ENCODE measurements around the gene RRAS2.

The RRAS2 gene

DNA sequence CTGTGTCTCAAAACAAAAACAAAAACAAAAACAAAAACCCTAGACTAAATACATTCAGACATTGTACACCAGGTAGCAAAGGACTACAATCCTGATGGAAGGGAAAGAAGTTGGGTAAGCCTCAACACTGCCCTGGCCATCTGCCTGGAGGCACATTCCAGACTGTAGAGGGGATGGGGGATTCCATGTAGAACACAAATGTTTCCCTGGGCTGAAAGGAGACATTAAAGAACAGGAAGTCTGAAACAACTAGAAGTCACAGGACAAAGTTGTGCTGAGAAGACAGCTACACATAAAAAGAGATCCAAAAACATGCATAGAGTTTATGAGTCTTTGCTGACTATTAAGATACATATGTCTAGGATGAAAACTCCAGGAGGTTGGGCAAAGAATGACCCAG lies 83.9 kb downstream of the RRAS2 start:
- H3K27ac ChIP-seq (replicated peaks; ENCODE audit: low read length): no peak overlapping the region
- no peak overlapping the region for H3K4me2 ChIP-seq (ENCODE audit: insufficient read depth, low read length, poor library complexity, severe bottlenecking)
- H3K4me1 ChIP-seq (ENCODE audit: control insufficient read depth in 2 of 2, insufficient read depth in 1 of 2, low read depth in 1 of 2, low read length in 2 of 2): no peaks in the 10 kb centered on the region
- no peak overlapping the region for H3K9ac ChIP-seq (ENCODE audit: low read depth, low read length, poor library complexity)
- no peak overlapping the region for H3K18ac ChIP-seq (ENCODE audit: low read length)
- no peak overlapping the region for H3K23ac ChIP-seq (ENCODE audit: low read depth, low read length, poor library complexity)
- no peak overlapping the region for H3K4ac ChIP-seq (ENCODE audit: low read length)
- no peak overlapping the region for H2AFZ ChIP-seq (ENCODE audit: low read length)
- H3K9me3 ChIP-seq (replicated peaks in 1 of 2; ENCODE audit: control insufficient read depth in 2 of 2, insufficient read depth in 1 of 2, low read depth in 1 of 2, low read length in 2 of 2): no peaks in the 10 kb centered on the region
- no peak for DNase-seq (ENCODE audit: low spot score)
- peaks cover 0 to 20% of the 10 kb centered on the region in 2 donors for H3K36me3 ChIP-seq (replicated peaks in 1 of 2; ENCODE audit: control insufficient read depth in 2 of 2, insufficient read depth in 2 of 2, low read length in 2 of 2)
- no peak overlapping the region for H2AK5ac ChIP-seq (ENCODE audit: low read depth, low read length)
- no peak overlapping the region for H2BK15ac ChIP-seq (ENCODE audit: low read length)
- H3K27me3 ChIP-seq (ENCODE audit: control insufficient read depth in 3 of 3, insufficient read depth in 3 of 3, low read depth in 1 of 3, low read length in 3 of 3): no peaks in the 10 kb centered on the region
- no peak overlapping the region for H2BK12ac ChIP-seq (ENCODE audit: low read length)
- H2BK5ac ChIP-seq (ENCODE audit: low read length): no peak overlapping the region
- H3K4me3 ChIP-seq (ENCODE audit: low read length in 2 of 2): no peak overlapping the region
- H3K14ac ChIP-seq (ENCODE audit: low read length): no peak overlapping the region
- H3K79me1 ChIP-seq (ENCODE audit: low read depth, low read length): no peaks in the 10 kb centered on the region
- H4K8ac ChIP-seq (ENCODE audit: low read depth, low read length): no peak overlapping the region
- no peak overlapping the region for H4K91ac ChIP-seq (ENCODE audit: low read depth, low read length, poor library complexity)
- H2BK120ac ChIP-seq (ENCODE audit: low read depth, low read length): no peak overlapping the region

DNA sequence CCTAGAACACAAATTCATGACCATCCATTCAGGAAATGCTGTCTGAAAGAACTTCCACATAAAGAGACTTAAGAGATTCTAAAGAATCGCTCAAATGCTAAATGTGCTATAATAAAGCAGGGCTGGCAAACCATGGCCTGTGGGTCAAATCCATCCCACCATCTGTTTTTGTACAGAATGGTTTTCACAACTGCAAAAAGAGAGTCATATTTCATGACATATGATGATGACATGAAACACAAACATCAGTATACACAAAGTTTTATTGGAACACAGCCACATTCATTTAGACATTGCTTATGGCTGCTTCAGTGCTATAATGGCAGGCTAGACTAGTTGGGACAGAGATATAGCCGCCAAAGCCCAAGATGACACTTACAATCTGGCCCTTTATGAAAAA lies 85.1 kb downstream of the RRAS2 start:
- H2AFZ ChIP-seq (ENCODE audit: low read length): no peak overlapping the region
- H3K4me2 ChIP-seq (ENCODE audit: insufficient read depth, low read length, poor library complexity, severe bottlenecking): no peak overlapping the region
- peaks cover 0 to 9% of the 10 kb centered on the region in 2 donors for H3K36me3 ChIP-seq (replicated peaks in 1 of 2; ENCODE audit: control insufficient read depth in 2 of 2, insufficient read depth in 2 of 2, low read length in 2 of 2)
- no peak overlapping the region for H3K9ac ChIP-seq (ENCODE audit: low read depth, low read length, poor library complexity)
- no peak overlapping the region for H3K4ac ChIP-seq (ENCODE audit: low read length)
- H3K27me3 ChIP-seq (ENCODE audit: control insufficient read depth in 3 of 3, insufficient read depth in 3 of 3, low read depth in 1 of 3, low read length in 3 of 3): no peaks in the 10 kb centered on the region
- no peak overlapping the region for H2BK120ac ChIP-seq (ENCODE audit: low read depth, low read length)
- no peak for DNase-seq (ENCODE audit: low spot score)
- no peak overlapping the region for H3K14ac ChIP-seq (ENCODE audit: low read length)
- no peak overlapping the region for H4K8ac ChIP-seq (ENCODE audit: low read depth, low read length)
- no peak overlapping the region for H3K4me3 ChIP-seq (ENCODE audit: low read length in 2 of 2)
- H3K18ac ChIP-seq (ENCODE audit: low read length): no peak overlapping the region
- no peaks in the 10 kb centered on the region for H3K4me1 ChIP-seq (ENCODE audit: control insufficient read depth in 2 of 2, insufficient read depth in 1 of 2, low read depth in 1 of 2, low read length in 2 of 2)
- H3K79me1 ChIP-seq (ENCODE audit: low read depth, low read length): no peaks in the 10 kb centered on the region
- H2AK5ac ChIP-seq (ENCODE audit: low read depth, low read length): no peak overlapping the region
- WGBS, 2 donors (ENCODE audit: extremely low coverage in 2 of 2, insufficient read length in 2 of 2, insufficient replicate concordance in 1 of 2): no CpG with 5 or more reads among the region's 2 CpGs
- no peak overlapping the region for H2BK12ac ChIP-seq (ENCODE audit: low read length)
- no peak overlapping the region for H2BK15ac ChIP-seq (ENCODE audit: low read length)
- H4K91ac ChIP-seq (ENCODE audit: low read depth, low read length, poor library complexity): no peak overlapping the region
- no peak overlapping the region for H3K27ac ChIP-seq (replicated peaks; ENCODE audit: low read length)
- no peak overlapping the region for H3K23ac ChIP-seq (ENCODE audit: low read depth, low read length, poor library complexity)
- H3K9me3 ChIP-seq (replicated peaks in 1 of 2; ENCODE audit: control insufficient read depth in 2 of 2, insufficient read depth in 1 of 2, low read depth in 1 of 2, low read length in 2 of 2): no peaks in the 10 kb centered on the region
- no peak overlapping the region for H2BK5ac ChIP-seq (ENCODE audit: low read length)

DNA sequence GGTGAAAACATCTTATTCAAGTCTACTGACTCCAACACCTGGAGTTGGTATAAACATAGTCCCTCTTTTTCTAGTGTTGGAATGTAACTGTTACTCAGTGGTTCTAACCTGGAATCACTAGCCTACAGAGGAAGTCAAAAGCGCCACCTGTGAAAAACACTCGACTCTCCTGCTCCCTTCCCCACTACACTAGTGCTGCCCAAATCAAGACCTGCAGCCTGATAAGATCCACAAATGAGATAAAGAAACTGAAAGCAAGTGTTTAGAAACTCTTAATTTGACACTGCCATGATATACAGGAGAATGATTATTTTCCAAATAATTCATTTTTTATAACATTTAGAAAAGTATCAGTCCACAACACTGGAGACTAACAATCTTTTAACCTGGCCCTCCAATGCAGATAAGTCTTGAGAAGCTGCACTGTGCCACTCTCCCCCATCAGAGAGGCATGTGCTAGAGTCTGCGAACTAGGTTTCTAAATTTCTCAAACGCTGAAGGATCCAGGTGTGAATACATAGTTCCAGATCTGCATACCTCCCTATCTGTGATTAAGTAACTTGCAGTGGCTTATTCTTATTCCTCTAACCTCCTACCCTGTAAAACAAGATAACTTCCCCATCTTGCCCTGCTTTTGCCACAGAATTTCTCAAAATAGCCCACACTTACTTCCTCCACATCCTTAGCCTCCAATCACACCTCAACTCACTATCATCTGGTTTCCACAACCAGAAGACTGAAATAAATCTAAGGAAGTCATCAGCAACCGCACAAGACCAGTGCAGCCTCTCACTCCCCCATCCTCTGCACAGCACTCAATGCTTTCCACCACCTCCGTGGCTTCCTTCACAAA lies 88.1 kb downstream of the RRAS2 start:
- H3K36me3 ChIP-seq (replicated peaks in 1 of 2; ENCODE audit: control insufficient read depth in 2 of 2, insufficient read depth in 2 of 2, low read length in 2 of 2): peaks cover 0 to under 1% of the 10 kb centered on the region in 2 donors
- no peaks in the 10 kb centered on the region for H3K79me1 ChIP-seq (ENCODE audit: low read depth, low read length)
- DNase-seq (ENCODE audit: low spot score): no peak
- no peaks in the 10 kb centered on the region for H3K4me1 ChIP-seq (ENCODE audit: control insufficient read depth in 2 of 2, insufficient read depth in 1 of 2, low read depth in 1 of 2, low read length in 2 of 2)
- H3K4ac ChIP-seq (ENCODE audit: low read length): no peak overlapping the region
- no peak overlapping the region for H3K9ac ChIP-seq (ENCODE audit: low read depth, low read length, poor library complexity)
- no peak overlapping the region for H2BK15ac ChIP-seq (ENCODE audit: low read length)
- WGBS, 2 donors (ENCODE audit: extremely low coverage in 2 of 2, insufficient read length in 2 of 2, insufficient replicate concordance in 1 of 2): no CpG with 5 or more reads among the region's 6 CpGs
- no peak overlapping the region for H4K8ac ChIP-seq (ENCODE audit: low read depth, low read length)
- H4K91ac ChIP-seq (ENCODE audit: low read depth, low read length, poor library complexity): no peak overlapping the region
- no peak overlapping the region for H2AFZ ChIP-seq (ENCODE audit: low read length)
- no peak overlapping the region for H2BK120ac ChIP-seq (ENCODE audit: low read depth, low read length)
- no peaks in the 10 kb centered on the region for H3K27me3 ChIP-seq (ENCODE audit: control insufficient read depth in 3 of 3, insufficient read depth in 3 of 3, low read depth in 1 of 3, low read length in 3 of 3)
- H3K18ac ChIP-seq (ENCODE audit: low read length): no peak overlapping the region
- no peak overlapping the region for H3K4me2 ChIP-seq (ENCODE audit: insufficient read depth, low read length, poor library complexity, severe bottlenecking)
- no peak overlapping the region for H3K14ac ChIP-seq (ENCODE audit: low read length)
- H2BK12ac ChIP-seq (ENCODE audit: low read length): no peak overlapping the region
- H2AK5ac ChIP-seq (ENCODE audit: low read depth, low read length): no peak overlapping the region
- no peak overlapping the region for H3K23ac ChIP-seq (ENCODE audit: low read depth, low read length, poor library complexity)
- H2BK5ac ChIP-seq (ENCODE audit: low read length): no peak overlapping the region
- no peaks in the 10 kb centered on the region for H3K9me3 ChIP-seq (replicated peaks in 1 of 2; ENCODE audit: control insufficient read depth in 2 of 2, insufficient read depth in 1 of 2, low read depth in 1 of 2, low read length in 2 of 2)
- H3K4me3 ChIP-seq (ENCODE audit: low read length in 2 of 2): no peak overlapping the region
- H3K27ac ChIP-seq (replicated peaks; ENCODE audit: low read length): no peak overlapping the region

DNA sequence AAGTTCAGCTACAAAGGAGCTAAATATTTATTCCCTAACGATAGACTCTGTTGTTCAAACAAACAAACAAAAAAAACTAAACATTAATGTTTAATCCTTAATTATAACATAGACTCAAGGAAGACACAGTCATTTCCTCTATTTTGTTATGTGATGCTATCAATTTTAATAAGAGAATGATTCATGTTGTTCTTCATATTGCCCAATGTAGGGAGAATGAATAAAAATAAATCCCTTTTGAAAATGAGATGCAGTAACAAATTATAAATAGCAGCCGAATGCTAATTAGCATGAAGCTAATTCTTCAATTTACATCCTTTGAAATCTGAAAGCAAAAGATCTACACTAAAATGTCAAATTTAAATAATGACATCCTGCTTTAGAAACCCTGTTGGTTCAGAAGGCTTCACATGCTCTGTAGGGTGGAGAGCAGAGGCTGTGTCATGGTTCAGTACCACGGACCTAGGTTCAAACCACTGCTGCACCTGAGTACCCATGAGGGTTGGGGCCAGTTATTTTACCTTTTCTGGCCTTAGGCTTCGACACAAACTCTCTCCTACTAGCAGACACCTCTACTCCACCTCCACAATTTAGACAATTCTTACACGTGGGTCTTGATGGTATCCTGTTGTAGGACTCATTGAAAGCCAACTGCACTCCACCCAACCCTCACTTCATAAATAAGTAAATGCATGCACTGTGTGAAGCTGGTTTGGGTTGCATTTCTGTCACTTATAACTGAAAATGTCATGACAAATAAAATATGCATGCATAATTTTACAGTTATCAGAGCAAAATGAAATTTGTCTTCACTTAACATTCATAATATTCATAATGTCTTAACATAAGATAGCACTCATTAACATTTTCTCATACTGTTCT lies 89.0 kb downstream of the RRAS2 start:
- no peak overlapping the region for H2AFZ ChIP-seq (ENCODE audit: low read length)
- no peak overlapping the region for H3K18ac ChIP-seq (ENCODE audit: low read length)
- no peak overlapping the region for H4K8ac ChIP-seq (ENCODE audit: low read depth, low read length)
- H2BK5ac ChIP-seq (ENCODE audit: low read length): no peak overlapping the region
- no peak overlapping the region for H3K27ac ChIP-seq (replicated peaks; ENCODE audit: low read length)
- H2BK12ac ChIP-seq (ENCODE audit: low read length): no peak overlapping the region
- no peak overlapping the region for H3K4me2 ChIP-seq (ENCODE audit: insufficient read depth, low read length, poor library complexity, severe bottlenecking)
- H3K36me3 ChIP-seq (replicated peaks in 1 of 2; ENCODE audit: control insufficient read depth in 2 of 2, insufficient read depth in 2 of 2, low read length in 2 of 2): peaks cover 0 to 10% of the 10 kb centered on the region in 2 donors
- H3K4me3 ChIP-seq (ENCODE audit: low read length in 2 of 2): no peak overlapping the region
- no peak overlapping the region for H2BK15ac ChIP-seq (ENCODE audit: low read length)
- no peaks in the 10 kb centered on the region for H3K4me1 ChIP-seq (ENCODE audit: control insufficient read depth in 2 of 2, insufficient read depth in 1 of 2, low read depth in 1 of 2, low read length in 2 of 2)
- H3K23ac ChIP-seq (ENCODE audit: low read depth, low read length, poor library complexity): no peak overlapping the region
- H2BK120ac ChIP-seq (ENCODE audit: low read depth, low read length): no peak overlapping the region
- no peak overlapping the region for H4K91ac ChIP-seq (ENCODE audit: low read depth, low read length, poor library complexity)
- WGBS, 2 donors (ENCODE audit: extremely low coverage in 2 of 2, insufficient read length in 2 of 2, insufficient replicate concordance in 1 of 2): no CpG with 5 or more reads among the region's 5 CpGs
- no peaks in the 10 kb centered on the region for H3K79me1 ChIP-seq (ENCODE audit: low read depth, low read length)
- H3K14ac ChIP-seq (ENCODE audit: low read length): no peak overlapping the region
- no peaks in the 10 kb centered on the region for H3K27me3 ChIP-seq (ENCODE audit: control insufficient read depth in 3 of 3, insufficient read depth in 3 of 3, low read depth in 1 of 3, low read length in 3 of 3)
- DNase-seq (ENCODE audit: low spot score): no peak
- peaks cover 0 to 5% of the 10 kb centered on the region in 2 donors for H3K9me3 ChIP-seq (replicated peaks in 1 of 2; ENCODE audit: control insufficient read depth in 2 of 2, insufficient read depth in 1 of 2, low read depth in 1 of 2, low read length in 2 of 2)
- H3K9ac ChIP-seq (ENCODE audit: low read depth, low read length, poor library complexity): no peak overlapping the region
- no peak overlapping the region for H3K4ac ChIP-seq (ENCODE audit: low read length)
- H2AK5ac ChIP-seq (ENCODE audit: low read depth, low read length): no peak overlapping the region

Measured in neuronal stem cell (in vitro differentiated cells).